ENCODE data around the gene WDR7. TPM values are rescaled to one million over a fixed set of nuclear protein-coding genes. Genes with fewer than 3 reads are reported as not detected.

Gene WDR7

Small RNAs within 50 kb of the gene (small RNA-seq; reads per million reads assigned to genes)
- gene RF00012 (ENCODE audit: low read depth) (not detected), gene RF00019 (ENCODE audit: low read depth) (not detected)

All from mesenchymal stem cell (in vitro differentiated cells and primary cell).